HEK293 (cell line): ENCODE results near the gene IDI2.

Experiments used
- GLI2 ChIP-seq: fragments of 450-650 bp; formaldehyde crosslinking; IDR thresholded peaks from 2 replicates; pipeline ENCODE4; 2017; ENCODE audit warnings: missing biosample characterization, missing genetic modification characterization, low read depth, borderline replicate concordance
- HOXD13 ChIP-seq: sonication (generic); formaldehyde crosslinking; IDR thresholded peaks from 2 replicates; pipeline ENCODE4 v1.8.0; 2022; ENCODE audit warnings: missing genetic modification reagents, borderline replicate concordance
- KLF1 ChIP-seq: fragments of 450-650 bp; formaldehyde crosslinking; IDR thresholded peaks from 2 replicates; pipeline ENCODE4 v1.5.1; 2016; ENCODE audit warnings: missing biosample characterization, missing genetic modification characterization
- KLF16 ChIP-seq: fragments of 450-650 bp; formaldehyde crosslinking; IDR thresholded peaks from 2 replicates; pipeline ENCODE4 v1.5.1; 2017; ENCODE audit warnings: missing biosample characterization, missing genetic modification characterization
- KLF8 ChIP-seq: fragments of 450-650 bp; formaldehyde crosslinking; IDR thresholded peaks from 2 replicates; pipeline ENCODE4 v1.5.1; 2016; ENCODE audit warnings: missing biosample characterization, missing genetic modification characterization
- KLF9 ChIP-seq: fragments of 450-650 bp; formaldehyde crosslinking; IDR thresholded peaks from 2 replicates; pipeline ENCODE4 v1.5.1; 2016; ENCODE audit warnings: missing biosample characterization, missing genetic modification characterization, low read depth
- REPIN1 ChIP-seq: fragments of 450-650 bp; formaldehyde crosslinking; IDR thresholded peaks from 2 replicates; pipeline ENCODE4 v1.5.1; 2017; ENCODE audit warnings: missing biosample characterization, missing genetic modification characterization, low read depth
- SCRT1 ChIP-seq: fragments of 450-650 bp; formaldehyde crosslinking; IDR thresholded peaks from 2 replicates; pipeline ENCODE4 v1.5.1; 2016; ENCODE audit warnings: missing biosample characterization, missing genetic modification characterization, borderline replicate concordance
- SCRT2 ChIP-seq: fragments of 450-650 bp; formaldehyde crosslinking; IDR thresholded peaks from 2 replicates; pipeline ENCODE4 v1.5.1; 2016; ENCODE audit warnings: missing biosample characterization, missing genetic modification characterization
- SP3 ChIP-seq: fragments of 450-650 bp; formaldehyde crosslinking; IDR thresholded peaks from 2 replicates; pipeline ENCODE4 v1.5.1; 2016; ENCODE audit warnings: missing biosample characterization, missing genetic modification characterization
- ZBTB48 ChIP-seq: fragments of 450-650 bp; formaldehyde crosslinking; IDR thresholded peaks from 2 replicates; pipeline ENCODE4 v1.5.1; 2016; ENCODE audit warnings: missing biosample characterization, missing genetic modification characterization
- ZIC2 ChIP-seq: fragments of 450-650 bp; formaldehyde crosslinking; IDR thresholded peaks from 2 replicates; pipeline ENCODE4 v1.5.1; 2016; ENCODE audit warnings: missing biosample characterization, missing genetic modification characterization
- ZNF10 ChIP-seq: fragments of 450-650 bp; formaldehyde crosslinking; IDR thresholded peaks from 2 replicates; pipeline ENCODE4 v1.5.1; 2017; ENCODE audit warnings: missing biosample characterization, missing genetic modification characterization
- ZNF184 ChIP-seq: fragments of 450-650 bp; IDR thresholded peaks from 2 replicates; pipeline ENCODE4 v1.5.1; 2018; ENCODE audit warnings: missing biosample characterization, mild to moderate bottlenecking, missing genetic modification characterization
- ZNF211 ChIP-seq: fragments of 450-650 bp; formaldehyde crosslinking; IDR thresholded peaks from 2 replicates; pipeline ENCODE4 v1.5.1; 2016; ENCODE audit warnings: low read depth, missing biosample characterization, missing genetic modification characterization
- ZNF311 ChIP-seq: fragments of 450-650 bp; formaldehyde crosslinking; IDR thresholded peaks from 2 replicates; pipeline ENCODE4 v1.5.1; 2017; ENCODE audit warnings: missing biosample characterization, missing genetic modification characterization, borderline replicate concordance
- ZNF366 ChIP-seq: fragments of 450-650 bp; formaldehyde crosslinking; conservative IDR thresholded peaks from 2 replicates; pipeline ENCODE4 v1.5.1; 2016; ENCODE audit warnings: missing biosample characterization, missing genetic modification characterization
- ZNF404 ChIP-seq: fragments of 450-650 bp; formaldehyde crosslinking; IDR thresholded peaks from 2 replicates; pipeline ENCODE4 v1.5.1; 2017; ENCODE audit warnings: missing biosample characterization, missing genetic modification characterization
- ZNF423 ChIP-seq: fragments of 450-650 bp; formaldehyde crosslinking; IDR thresholded peaks from 2 replicates; pipeline ENCODE4 v1.5.1; 2016; ENCODE audit warnings: missing biosample characterization, missing genetic modification characterization
- ZNF473 ChIP-seq: fragments of 450-650 bp; formaldehyde crosslinking; IDR thresholded peaks from 2 replicates; pipeline ENCODE4 v1.5.1; 2017; ENCODE audit warnings: missing biosample characterization, missing genetic modification characterization
- ZNF521 ChIP-seq: fragments of 450-650 bp; formaldehyde crosslinking; IDR thresholded peaks from 2 replicates; pipeline ENCODE4 v1.5.1; 2017; ENCODE audit warnings: missing biosample characterization, mild to moderate bottlenecking, missing genetic modification characterization
- ZNF529 ChIP-seq: fragments of 450-650 bp; formaldehyde crosslinking; IDR thresholded peaks from 2 replicates; pipeline ENCODE4 v1.5.1; 2017; ENCODE audit warnings: missing genetic modification characterization, missing biosample characterization; ENCODE audit not compliant: insufficient replicate concordance
- ZNF548 ChIP-seq: fragments of 450-650 bp; formaldehyde crosslinking; IDR thresholded peaks from 2 replicates; pipeline ENCODE4 v1.5.1; 2016; ENCODE audit warnings: missing biosample characterization, missing genetic modification characterization
- ZNF571 ChIP-seq: fragments of 450-650 bp; formaldehyde crosslinking; IDR thresholded peaks from 2 replicates; pipeline ENCODE4 v1.5.0; 2017; ENCODE audit warnings: missing biosample characterization, missing genetic modification characterization
- ZNF596 ChIP-seq: fragments of 450-650 bp; IDR thresholded peaks from 2 replicates; pipeline ENCODE4 v1.5.0; 2018; ENCODE audit warnings: missing biosample characterization, mild to moderate bottlenecking, missing genetic modification characterization, moderate library complexity
- ZNF600 ChIP-seq: fragments of 450-650 bp; formaldehyde crosslinking; IDR thresholded peaks from 2 replicates; pipeline ENCODE4 v1.5.1; 2016; ENCODE audit warnings: missing biosample characterization, missing genetic modification characterization
- ZNF623 ChIP-seq: fragments of 450-650 bp; formaldehyde crosslinking; IDR thresholded peaks from 2 replicates; pipeline ENCODE4 v1.5.1; 2016; ENCODE audit warnings: missing biosample characterization, missing genetic modification characterization
- ZNF660 ChIP-seq: fragments of 450-650 bp; IDR thresholded peaks from 2 replicates; pipeline ENCODE4 v1.5.1; 2018; ENCODE audit warnings: missing biosample characterization, mild to moderate bottlenecking, missing genetic modification characterization
- ZNF707 ChIP-seq: fragments of 450-650 bp; formaldehyde crosslinking; IDR thresholded peaks from 2 replicates; pipeline ENCODE4 v1.5.1; 2016; ENCODE audit warnings: missing biosample characterization, missing genetic modification characterization
- ZNF777 ChIP-seq: fragments of 450-650 bp; formaldehyde crosslinking; IDR thresholded peaks from 2 replicates; pipeline ENCODE4 v1.5.1; 2017; ENCODE audit warnings: missing biosample characterization, missing genetic modification characterization, borderline replicate concordance
- ZNF785 ChIP-seq: fragments of 450-650 bp; formaldehyde crosslinking; IDR thresholded peaks from 2 replicates; pipeline ENCODE4 v1.5.1; 2016; ENCODE audit warnings: missing biosample characterization, missing genetic modification characterization
- ZNF843 ChIP-seq: fragments of 450-650 bp; formaldehyde crosslinking; IDR thresholded peaks from 2 replicates; pipeline ENCODE4 v1.5.1; 2016; ENCODE audit warnings: missing biosample characterization, missing genetic modification characterization
- ZSCAN23 ChIP-seq: fragments of 450-650 bp; formaldehyde crosslinking; IDR thresholded peaks from 2 replicates; pipeline ENCODE4 v1.5.1; 2016; ENCODE audit warnings: missing biosample characterization, missing genetic modification characterization
- TF ChIP-seq, protein P1 (sequence below): fragments of 450-650 bp; formaldehyde crosslinking; IDR thresholded peaks from 2 replicates; pipeline ENCODE4 v1.5.1; 2016; ENCODE audit warnings: missing biosample characterization, missing genetic modification characterization
- TF ChIP-seq, protein P2 (sequence below): fragments of 450-650 bp; IDR thresholded peaks from 2 replicates; pipeline ENCODE4 v1.5.1; 2018; ENCODE audit warnings: missing biosample characterization, missing genetic modification characterization
- TF ChIP-seq, protein P3 (sequence below): fragments of 450-650 bp; formaldehyde crosslinking; IDR thresholded peaks from 2 replicates; pipeline ENCODE4 v1.5.1; 2016; ENCODE audit warnings: missing biosample characterization, missing genetic modification characterization
- TF ChIP-seq, protein P4 (sequence below): fragments of 450-650 bp; formaldehyde crosslinking; IDR thresholded peaks from 2 replicates; pipeline ENCODE4 v1.5.1; 2017; ENCODE audit warnings: missing biosample characterization, missing genetic modification characterization

IDI2 gene

DNA sequence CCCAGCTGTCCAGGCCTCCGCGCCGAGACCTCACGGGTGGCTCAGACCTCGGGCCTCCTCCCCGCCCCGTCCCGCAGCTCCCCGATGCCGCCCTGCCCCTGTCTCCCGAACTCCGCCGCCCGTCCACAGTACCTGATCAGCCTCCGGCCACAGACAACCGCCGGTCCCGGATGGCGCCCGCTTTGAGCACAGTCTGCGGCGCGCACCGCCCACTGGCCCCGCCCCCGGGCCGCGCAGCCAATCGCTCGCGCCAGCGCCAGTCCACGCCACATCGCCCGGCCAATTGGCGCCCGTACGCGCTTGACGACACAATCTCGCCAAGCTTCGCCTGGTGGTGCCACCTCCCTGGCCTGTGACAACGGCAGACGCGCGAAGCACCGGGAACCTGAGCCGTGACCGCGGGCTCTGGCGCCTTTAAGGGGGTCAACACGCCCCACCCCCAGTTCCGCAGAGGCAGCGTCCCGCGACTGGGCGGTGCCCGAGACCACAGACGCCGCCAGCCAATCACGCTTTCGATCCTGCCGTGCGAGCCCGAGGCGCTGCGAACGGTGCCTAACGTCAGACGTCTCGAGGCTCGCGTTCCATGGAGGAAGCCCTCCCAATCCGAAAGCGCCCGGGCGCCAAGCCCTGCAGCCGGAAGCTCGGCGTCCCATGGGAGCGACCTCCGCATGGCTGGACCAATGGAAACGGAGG lies 23.2 kb upstream of the IDI2 start, which contains the start of gene IDI1 (continued):
- no peak for TF ChIP-seq ZNF571 (tag by site-specific recombination)
- TF ChIP-seq ZNF785 (tag by site-specific recombination), result no peak
- no peak for TF ChIP-seq ZNF529 (tag by site-specific recombination)
- TF ChIP-seq ZNF311 (tag by site-specific recombination), result no peak
- TF ChIP-seq KLF8 (tag by site-specific recombination), result no peak; the same call in 1 of the 2 replicates
- no peak; the same call in 1 of the 2 replicates for TF ChIP-seq ZNF660 (tag by site-specific recombination)
- TF ChIP-seq ZNF600 (tag by site-specific recombination), result peak; percentile 29; the same call in 1 of the 2 replicates
- TF ChIP-seq ZSCAN23 (tag by site-specific recombination), result no peak; the same call in 1 of the 2 replicates
- TF ChIP-seq SP3 (tag by site-specific recombination), result peak; percentile 89
- TF ChIP-seq ZBTB48, result no peak; the same call in 1 of the 2 replicates
- TF ChIP-seq ZNF596, result no peak
- TF ChIP-seq, protein P1, sequence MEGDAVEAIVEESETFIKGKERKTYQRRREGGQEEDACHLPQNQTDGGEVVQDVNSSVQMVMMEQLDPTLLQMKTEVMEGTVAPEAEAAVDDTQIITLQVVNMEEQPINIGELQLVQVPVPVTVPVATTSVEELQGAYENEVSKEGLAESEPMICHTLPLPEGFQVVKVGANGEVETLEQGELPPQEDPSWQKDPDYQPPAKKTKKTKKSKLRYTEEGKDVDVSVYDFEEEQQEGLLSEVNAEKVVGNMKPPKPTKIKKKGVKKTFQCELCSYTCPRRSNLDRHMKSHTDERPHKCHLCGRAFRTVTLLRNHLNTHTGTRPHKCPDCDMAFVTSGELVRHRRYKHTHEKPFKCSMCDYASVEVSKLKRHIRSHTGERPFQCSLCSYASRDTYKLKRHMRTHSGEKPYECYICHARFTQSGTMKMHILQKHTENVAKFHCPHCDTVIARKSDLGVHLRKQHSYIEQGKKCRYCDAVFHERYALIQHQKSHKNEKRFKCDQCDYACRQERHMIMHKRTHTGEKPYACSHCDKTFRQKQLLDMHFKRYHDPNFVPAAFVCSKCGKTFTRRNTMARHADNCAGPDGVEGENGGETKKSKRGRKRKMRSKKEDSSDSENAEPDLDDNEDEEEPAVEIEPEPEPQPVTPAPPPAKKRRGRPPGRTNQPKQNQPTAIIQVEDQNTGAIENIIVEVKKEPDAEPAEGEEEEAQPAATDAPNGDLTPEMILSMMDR (tag by site-specific recombination), result no peak
- TF ChIP-seq KLF1, result peak; percentile 74
- no peak for TF ChIP-seq ZNF211 (tag by site-specific recombination)
- no peak for TF ChIP-seq ZNF548 (tag by site-specific recombination)
- TF ChIP-seq SCRT1, result no peak
- no peak for TF ChIP-seq ZNF521 (tag by site-specific recombination)
- TF ChIP-seq KLF16 (tag by site-specific recombination), result peak; percentile 70; the same call in 1 of the 2 replicates
- no peak for TF ChIP-seq SCRT2 (tag by site-specific recombination)
- no peak for TF ChIP-seq REPIN1 (tag by site-specific recombination)
- no peak for TF ChIP-seq HOXD13 (CRISPR knock-in tag)
- TF ChIP-seq ZNF423, result no peak
- TF ChIP-seq, protein P2, sequence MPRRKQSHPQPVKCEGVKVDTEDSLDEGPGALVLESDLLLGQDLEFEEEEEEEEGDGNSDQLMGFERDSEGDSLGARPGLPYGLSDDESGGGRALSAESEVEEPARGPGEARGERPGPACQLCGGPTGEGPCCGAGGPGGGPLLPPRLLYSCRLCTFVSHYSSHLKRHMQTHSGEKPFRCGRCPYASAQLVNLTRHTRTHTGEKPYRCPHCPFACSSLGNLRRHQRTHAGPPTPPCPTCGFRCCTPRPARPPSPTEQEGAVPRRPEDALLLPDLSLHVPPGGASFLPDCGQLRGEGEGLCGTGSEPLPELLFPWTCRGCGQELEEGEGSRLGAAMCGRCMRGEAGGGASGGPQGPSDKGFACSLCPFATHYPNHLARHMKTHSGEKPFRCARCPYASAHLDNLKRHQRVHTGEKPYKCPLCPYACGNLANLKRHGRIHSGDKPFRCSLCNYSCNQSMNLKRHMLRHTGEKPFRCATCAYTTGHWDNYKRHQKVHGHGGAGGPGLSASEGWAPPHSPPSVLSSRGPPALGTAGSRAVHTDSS (tag by site-specific recombination), result no peak
- peak; percentile 54; the same call in 1 of the 2 replicates for TF ChIP-seq ZNF10 (tag by site-specific recombination)
- no peak for TF ChIP-seq ZNF707 (tag by site-specific recombination)
- 0 out of 2 replicates have a peak, but pooled peaks have one; percentile 2 for TF ChIP-seq ZIC2 (tag by site-specific recombination)
- TF ChIP-seq, protein P3, sequence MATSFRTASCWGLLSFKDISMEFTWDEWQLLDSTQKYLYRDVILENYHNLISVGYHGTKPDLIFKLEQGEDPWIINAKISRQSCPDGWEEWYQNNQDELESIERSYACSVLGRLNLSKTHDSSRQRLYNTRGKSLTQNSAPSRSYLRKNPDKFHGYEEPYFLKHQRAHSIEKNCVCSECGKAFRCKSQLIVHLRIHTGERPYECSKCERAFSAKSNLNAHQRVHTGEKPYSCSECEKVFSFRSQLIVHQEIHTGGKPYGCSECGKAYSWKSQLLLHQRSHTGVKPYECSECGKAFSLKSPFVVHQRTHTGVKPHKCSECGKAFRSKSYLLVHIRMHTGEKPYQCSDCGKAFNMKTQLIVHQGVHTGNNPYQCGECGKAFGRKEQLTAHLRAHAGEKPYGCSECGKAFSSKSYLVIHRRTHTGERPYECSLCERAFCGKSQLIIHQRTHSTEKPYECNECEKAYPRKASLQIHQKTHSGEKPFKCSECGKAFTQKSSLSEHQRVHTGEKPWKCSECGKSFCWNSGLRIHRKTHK (tag by site-specific recombination), result no peak
- TF ChIP-seq ZNF623, result no peak
- TF ChIP-seq KLF9 (tag by site-specific recombination), result peak; percentile 81
- no peak for TF ChIP-seq ZNF184 (tag by site-specific recombination)
- TF ChIP-seq, protein P4, sequence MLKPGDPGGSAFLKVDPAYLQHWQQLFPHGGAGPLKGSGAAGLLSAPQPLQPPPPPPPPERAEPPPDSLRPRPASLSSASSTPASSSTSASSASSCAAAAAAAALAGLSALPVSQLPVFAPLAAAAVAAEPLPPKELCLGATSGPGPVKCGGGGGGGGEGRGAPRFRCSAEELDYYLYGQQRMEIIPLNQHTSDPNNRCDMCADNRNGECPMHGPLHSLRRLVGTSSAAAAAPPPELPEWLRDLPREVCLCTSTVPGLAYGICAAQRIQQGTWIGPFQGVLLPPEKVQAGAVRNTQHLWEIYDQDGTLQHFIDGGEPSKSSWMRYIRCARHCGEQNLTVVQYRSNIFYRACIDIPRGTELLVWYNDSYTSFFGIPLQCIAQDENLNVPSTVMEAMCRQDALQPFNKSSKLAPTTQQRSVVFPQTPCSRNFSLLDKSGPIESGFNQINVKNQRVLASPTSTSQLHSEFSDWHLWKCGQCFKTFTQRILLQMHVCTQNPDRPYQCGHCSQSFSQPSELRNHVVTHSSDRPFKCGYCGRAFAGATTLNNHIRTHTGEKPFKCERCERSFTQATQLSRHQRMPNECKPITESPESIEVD (tag by site-specific recombination), result no peak
- TF ChIP-seq GLI2, result no peak
- TF ChIP-seq ZNF777 (tag by site-specific recombination), result no peak
- no peak for TF ChIP-seq ZNF366
- no peak for TF ChIP-seq ZNF473
- peak; percentile 65; the same call in 1 of the 2 replicates for TF ChIP-seq ZNF843
- TF ChIP-seq ZNF404, result no peak
